22Rv1 (cell line): ENCODE data around the gene TNNT3.

Experiments
- ZFX ChIP-seq: fragments of 450-650 bp; IDR thresholded peaks from 2 replicates; pipeline ENCODE4 v1.6.1; 2017; ENCODE audit warnings: antibody characterized with exemption, borderline replicate concordance
- TF ChIP-seq, protein P1 (sequence below): fragments of 450-650 bp; IDR thresholded peaks from 2 replicates; pipeline ENCODE4 v1.5.1; 2017; ENCODE audit warnings: mild to moderate bottlenecking

DNA sequence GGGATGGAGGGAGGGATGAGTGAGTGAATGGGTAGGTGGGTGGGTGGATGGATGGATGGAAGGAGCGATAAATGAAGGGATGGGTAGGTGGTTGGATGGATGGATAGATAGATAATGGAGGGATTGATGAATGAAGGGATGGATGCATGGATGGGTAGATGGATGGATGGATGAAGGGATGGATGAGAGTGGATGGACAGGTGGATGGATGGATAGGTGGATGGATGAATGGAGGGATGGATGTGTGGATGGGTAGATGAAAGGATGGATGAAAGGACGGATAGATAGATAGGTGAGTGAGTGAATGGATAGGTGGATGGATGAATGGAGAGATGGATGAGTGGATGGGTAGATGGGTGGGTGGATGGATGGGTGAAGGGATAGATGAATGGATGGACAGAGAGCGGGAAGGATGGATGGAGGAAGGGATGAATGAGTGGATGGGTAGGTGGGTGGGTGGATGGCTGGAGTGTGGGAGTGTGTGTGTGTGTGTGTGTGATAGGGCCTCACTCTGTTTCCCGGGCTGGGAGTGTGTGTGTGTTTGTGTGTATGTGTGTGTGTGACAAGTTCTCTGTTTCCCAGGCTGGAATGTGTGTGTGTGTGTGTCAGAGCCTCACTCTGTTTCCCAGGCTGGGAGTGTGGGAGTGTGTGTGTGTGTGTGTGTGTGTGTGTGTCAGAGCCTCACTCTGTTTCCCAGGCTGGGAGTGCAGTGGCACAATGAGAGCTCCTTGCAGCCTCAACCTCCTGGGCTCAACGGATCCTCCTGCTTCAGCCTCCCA lies 25.7 kb upstream of the TNNT3 start:
- TF ChIP-seq, protein P1, sequence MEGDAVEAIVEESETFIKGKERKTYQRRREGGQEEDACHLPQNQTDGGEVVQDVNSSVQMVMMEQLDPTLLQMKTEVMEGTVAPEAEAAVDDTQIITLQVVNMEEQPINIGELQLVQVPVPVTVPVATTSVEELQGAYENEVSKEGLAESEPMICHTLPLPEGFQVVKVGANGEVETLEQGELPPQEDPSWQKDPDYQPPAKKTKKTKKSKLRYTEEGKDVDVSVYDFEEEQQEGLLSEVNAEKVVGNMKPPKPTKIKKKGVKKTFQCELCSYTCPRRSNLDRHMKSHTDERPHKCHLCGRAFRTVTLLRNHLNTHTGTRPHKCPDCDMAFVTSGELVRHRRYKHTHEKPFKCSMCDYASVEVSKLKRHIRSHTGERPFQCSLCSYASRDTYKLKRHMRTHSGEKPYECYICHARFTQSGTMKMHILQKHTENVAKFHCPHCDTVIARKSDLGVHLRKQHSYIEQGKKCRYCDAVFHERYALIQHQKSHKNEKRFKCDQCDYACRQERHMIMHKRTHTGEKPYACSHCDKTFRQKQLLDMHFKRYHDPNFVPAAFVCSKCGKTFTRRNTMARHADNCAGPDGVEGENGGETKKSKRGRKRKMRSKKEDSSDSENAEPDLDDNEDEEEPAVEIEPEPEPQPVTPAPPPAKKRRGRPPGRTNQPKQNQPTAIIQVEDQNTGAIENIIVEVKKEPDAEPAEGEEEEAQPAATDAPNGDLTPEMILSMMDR, result no peak
- no peak for TF ChIP-seq ZFX
